Fibroblast of villous mesenchyme (primary cell): ENCODE measurements around the gene PRKAR2B. TPM values are rescaled to one million over a fixed set of nuclear protein-coding genes. Genes with fewer than 3 reads are reported as not detected.

Source experiments
- DNase-seq: peaks from one replicate; pipeline ENCODE4 v3.0.0-alpha.2; 2010; ENCODE audit warnings: low read depth
- H3K4me3 ChIP-seq: 2 replicates; pipeline ENCODE4 v1.5.1; 2011; ENCODE audit warnings: low read depth, mild to moderate bottlenecking, low read length
- CTCF ChIP-seq: IDR thresholded peaks from 2 replicates; pipeline ENCODE4 v1.5.1; 2012; ENCODE audit warnings: low read depth, mild to moderate bottlenecking, low read length; ENCODE audit not compliant: insufficient read depth
- total RNA-seq: library from RNA; depleted of rRNA; stranded (reverse); fragments of >200 nt; gene quantifications from 2 replicates; pipeline ENCODE4 v1.2.3, GENCODE V29; 2012

The PRKAR2B gene
- total RNA-seq, 1 donor: 3.9 TPM

- no peak for TF ChIP-seq CTCF
- H3K4me3 ChIP-seq: no peak overlapping the region
Measured at GRCh38 chr7:107056728-107057473, 12.4 kb downstream of the PRKAR2B start.

GRCh38 chr7:107057474-107057833 lies 12.9 kb downstream of the PRKAR2B start:
- no peak for TF ChIP-seq CTCF

More at GRCh38 chr7:107056728-107057473, 12.4 kb downstream of the PRKAR2B start:
- no peak for DNase-seq

DNA sequence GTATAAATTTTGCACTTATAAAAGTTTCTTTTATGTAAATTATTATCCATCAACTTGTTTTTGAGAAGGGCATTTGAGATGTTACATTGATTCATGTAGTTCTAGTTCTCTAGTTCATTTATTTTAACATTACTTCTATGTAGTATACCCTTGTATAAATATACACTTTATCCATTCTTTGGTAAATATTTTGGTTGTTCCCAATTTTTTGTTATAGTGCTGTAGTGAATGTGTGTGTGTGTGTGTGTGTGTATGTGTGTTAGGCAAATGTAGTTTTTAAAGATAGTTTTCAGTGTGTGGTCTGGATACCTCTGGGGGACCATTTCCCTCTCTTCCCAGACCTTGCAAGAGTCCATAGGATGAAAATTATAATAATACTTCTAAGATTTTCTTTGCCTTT lies 15.0 kb downstream of the PRKAR2B start:
- TF ChIP-seq CTCF: no peak

More at GRCh38 chr7:107057474-107057833, 12.9 kb downstream of the PRKAR2B start:
- no peak for DNase-seq
- no peak overlapping the region for H3K4me3 ChIP-seq

GRCh38 chr7:107063245-107064120 lies 19.0 kb downstream of the PRKAR2B start:
- no peak overlapping the region for H3K4me3 ChIP-seq
- peak; percentile 58 for DNase-seq
- no peak for TF ChIP-seq CTCF

More for the DNA sequence above, 15.0 kb downstream of the PRKAR2B start:
- no peak for DNase-seq
- H3K4me3 ChIP-seq: no peak overlapping the region

GRCh38 chr7:107064255-107064654 lies 19.8 kb downstream of the PRKAR2B start:
- H3K4me3 ChIP-seq: no peak overlapping the region
- no peak for TF ChIP-seq CTCF
- DNase-seq: no peak

- no peak for TF ChIP-seq CTCF
- DNase-seq: no peak
- H3K4me3 ChIP-seq: no peak overlapping the region
Measured at GRCh38 chr7:107065929-107066247, 21.4 kb downstream of the PRKAR2B start.
